ENCODE measurements around the gene SPOP.
"Not testable (repeated sequence)": the region's sequence is repeated elsewhere in the genome, so short reads cannot be mapped to it uniquely, and the experiment has no call there.

Gene SPOP

DNA sequence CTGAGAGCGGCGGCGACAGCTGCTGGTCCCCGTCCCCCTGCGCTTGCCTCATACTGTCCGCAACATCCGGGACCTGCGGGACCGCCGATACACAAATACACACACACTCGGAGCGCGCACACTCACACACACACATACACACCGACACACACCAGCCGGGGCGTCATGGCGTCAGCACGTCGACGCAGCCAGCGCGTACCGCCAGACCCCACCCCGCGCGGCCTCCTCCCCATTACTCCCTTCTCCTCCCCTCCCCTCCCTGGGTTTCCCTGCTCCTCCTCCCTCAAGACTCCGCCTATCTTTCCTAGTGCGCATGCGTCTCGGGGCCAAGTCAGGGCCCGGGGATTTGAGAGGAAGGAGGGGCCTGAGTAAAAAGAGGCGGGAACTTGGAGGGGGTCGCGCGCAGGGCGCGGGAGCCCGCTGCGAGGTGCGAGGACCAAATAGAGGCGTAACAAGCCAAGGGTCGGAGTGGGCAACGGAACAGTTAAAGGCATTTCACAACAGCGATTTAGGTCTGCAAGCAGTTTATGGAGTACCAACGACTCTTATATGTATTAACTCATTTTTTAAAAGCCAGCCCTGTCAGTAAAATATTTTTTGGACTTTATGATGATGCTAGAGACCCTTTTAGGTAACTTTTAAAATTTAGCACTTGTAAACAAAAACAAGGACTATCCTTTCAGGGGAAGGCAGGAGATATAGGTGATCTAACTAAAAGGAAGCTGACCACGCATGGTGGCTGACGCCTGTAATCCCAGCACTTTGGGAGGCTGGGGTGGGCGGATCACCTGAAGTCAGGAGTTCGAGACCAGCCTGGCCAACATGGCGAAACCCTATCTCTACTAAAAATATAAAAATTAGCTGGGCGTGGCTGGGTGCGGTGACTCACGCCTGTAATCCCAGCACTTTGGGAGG is at the start of gene SPOP:
Gene SPOP, minus strand, starts transcription at position 165 of the 915 bp plus-strand sequence. CDS start 55,287 bp downstream, outside the sequence.
- TF ChIP-seq, protein P1, sequence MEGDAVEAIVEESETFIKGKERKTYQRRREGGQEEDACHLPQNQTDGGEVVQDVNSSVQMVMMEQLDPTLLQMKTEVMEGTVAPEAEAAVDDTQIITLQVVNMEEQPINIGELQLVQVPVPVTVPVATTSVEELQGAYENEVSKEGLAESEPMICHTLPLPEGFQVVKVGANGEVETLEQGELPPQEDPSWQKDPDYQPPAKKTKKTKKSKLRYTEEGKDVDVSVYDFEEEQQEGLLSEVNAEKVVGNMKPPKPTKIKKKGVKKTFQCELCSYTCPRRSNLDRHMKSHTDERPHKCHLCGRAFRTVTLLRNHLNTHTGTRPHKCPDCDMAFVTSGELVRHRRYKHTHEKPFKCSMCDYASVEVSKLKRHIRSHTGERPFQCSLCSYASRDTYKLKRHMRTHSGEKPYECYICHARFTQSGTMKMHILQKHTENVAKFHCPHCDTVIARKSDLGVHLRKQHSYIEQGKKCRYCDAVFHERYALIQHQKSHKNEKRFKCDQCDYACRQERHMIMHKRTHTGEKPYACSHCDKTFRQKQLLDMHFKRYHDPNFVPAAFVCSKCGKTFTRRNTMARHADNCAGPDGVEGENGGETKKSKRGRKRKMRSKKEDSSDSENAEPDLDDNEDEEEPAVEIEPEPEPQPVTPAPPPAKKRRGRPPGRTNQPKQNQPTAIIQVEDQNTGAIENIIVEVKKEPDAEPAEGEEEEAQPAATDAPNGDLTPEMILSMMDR (conservative IDR thresholded peaks at IDR 0.05) = no peak
- TF ChIP-seq ZFX (IDR thresholded peaks at IDR 0.05) = no peak

DNA sequence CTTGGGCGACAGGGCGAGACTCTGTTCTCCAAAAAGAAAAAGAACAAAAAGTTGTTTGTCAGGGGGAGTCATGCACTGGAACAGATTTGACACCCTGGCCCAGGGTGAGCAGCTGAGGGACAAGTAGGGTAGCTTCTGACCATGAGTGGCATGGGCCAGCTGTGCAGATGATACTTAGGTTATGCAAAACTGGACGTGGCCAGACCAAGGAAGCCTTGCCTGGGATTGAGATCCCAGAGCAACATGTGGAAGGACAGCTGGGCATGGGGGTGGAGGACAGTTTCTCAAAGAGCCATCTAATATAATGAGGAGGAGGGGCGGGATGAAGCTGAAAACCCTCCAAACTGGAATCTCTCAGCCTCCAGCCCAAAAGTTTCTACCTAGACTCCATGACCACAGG is 49.5 kb upstream of the SPOP start:
- TF ChIP-seq, protein P1 (conservative IDR thresholded peaks at IDR 0.05) = no peak
- no peak for TF ChIP-seq ZFX (IDR thresholded peaks at IDR 0.05)
- no peak overlapping the region for H3K27ac ChIP-seq

More for the DNA sequence above, at the start of gene SPOP:
- H3K27ac ChIP-seq = peak within 1 kb of the TSS; percentile 93

DNA sequence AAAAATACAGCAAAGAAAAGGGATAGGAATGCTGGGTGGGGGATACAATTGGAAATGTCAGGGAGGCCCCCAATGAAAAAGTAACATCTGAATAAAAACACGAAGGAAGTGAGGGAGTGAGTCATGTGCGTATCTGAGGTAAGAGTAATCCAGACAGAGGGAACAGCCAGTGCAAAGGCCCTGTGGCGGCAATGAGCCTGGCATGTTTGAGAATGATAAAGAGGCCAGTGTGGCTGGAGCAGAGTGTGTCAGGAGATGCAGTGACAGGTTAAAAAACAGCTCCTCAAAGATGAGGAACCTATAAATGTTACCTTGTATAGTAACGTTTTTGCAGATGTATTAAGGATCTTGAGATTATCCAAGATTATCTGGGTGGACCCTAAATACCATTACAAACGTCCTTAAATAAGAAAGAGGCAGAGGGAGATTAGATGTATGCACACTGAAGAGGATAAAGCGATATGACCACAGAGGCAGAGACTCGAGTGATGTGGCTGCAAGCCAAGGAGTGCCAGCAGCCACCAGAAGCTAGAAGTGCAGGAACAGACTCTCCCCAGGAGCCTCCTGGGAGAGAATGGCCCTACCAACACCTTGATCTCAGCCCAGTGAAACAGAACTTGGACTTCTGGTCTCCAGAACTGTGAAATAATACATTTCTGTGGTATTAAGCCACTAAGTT is 47.7 kb upstream of the SPOP start:
- TF ChIP-seq, protein P1 (conservative IDR thresholded peaks at IDR 0.05) = no peak
- no peak for TF ChIP-seq ZFX (IDR thresholded peaks at IDR 0.05)
- H3K27ac ChIP-seq = no peak overlapping the region

DNA sequence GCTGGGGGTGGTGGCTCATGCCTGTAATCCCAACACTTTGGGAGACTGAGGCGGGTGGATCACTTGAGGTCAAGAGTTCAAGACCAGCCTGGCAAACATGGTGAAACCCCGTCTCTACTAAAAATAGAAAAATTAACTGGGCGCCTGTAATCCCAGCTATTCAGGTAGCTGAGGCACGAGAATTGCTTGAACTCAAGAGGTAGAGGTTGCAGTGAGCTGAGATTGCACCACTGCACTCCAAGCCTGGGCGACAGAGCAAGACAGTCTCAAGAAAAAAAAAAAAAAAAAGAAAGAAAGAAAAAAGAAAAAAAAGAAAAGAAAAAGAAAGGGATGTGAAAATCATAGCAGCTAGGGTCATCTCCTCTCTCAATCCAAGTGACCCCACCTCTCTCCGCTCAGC is 46.7 kb upstream of the SPOP start:
- H3K27ac ChIP-seq = not testable (repeated sequence)

DNA sequence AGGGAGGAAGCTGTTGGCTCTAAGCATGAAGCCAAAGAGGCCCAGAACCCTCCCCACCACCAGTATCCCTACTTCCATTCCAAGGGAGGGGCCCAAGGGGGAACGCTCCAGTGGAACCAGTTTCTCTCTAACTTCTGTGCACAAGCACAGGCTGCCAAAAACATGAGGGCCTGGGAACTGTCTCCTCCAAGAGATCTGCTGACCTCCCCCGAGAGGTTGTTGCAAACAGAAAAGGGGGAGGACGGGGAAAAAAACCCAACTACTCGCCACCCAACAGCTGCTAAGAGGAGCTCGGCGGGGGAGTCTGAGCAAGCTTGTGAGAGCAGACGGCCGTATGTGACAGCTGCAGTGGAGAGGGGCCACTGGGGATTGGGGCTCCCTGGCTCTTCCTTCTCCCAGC is 45.5 kb upstream of the SPOP start:
- H3K27ac ChIP-seq = no peak overlapping the region; the same call in 1 of the 2 replicates
- TF ChIP-seq ZFX (IDR thresholded peaks at IDR 0.05) = no peak
- TF ChIP-seq, protein P1 (conservative IDR thresholded peaks at IDR 0.05) = no peak

DNA sequence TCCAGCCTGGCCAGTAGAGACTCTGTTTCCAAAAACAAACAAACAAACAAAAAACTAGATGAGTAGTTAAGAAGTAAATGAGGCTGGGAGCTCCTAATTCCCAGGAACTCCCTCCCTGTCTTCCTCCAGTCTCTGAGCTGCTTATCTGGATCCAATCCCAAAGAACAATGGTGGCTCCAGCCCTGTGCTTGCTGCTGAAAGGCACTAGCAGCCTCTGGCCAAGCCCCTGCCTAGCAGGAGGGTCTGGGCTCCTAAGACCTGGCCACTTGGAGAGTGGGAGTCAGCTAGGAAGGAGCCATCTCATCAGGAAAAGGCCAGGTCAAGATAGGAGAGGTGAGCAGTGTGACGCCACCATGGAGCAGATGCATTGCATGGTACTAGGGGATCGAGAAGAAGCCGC is 44.2 kb upstream of the SPOP start:
- no peak overlapping the region for H3K27ac ChIP-seq
- TF ChIP-seq, protein P1 (conservative IDR thresholded peaks at IDR 0.05) = no peak
- no peak for TF ChIP-seq ZFX (IDR thresholded peaks at IDR 0.05)

DNA sequence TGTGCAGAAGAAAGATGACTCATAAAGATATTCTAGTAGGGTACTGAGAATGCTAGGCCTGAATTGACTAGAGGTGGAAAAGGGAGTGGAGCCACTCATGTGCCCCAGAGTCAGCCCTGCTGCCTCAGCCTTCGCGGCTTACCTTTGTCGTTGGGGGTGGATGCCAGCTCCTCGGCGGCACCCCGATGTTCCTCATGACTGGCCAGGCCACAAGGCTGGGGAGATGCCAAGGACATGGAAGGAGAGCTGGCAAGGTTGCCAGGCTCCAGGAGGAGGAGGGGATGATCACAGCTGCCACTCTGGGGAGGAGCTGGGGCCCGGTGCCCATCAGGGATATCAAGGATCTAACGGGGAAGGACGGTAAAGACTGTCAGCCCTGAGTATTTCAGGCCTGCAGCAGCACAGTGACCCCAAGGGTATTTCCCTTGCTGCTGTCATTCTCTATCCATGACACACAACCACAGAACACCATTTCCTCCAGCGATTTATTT is 39.5 kb upstream of the SPOP start:
- no peak for TF ChIP-seq ZFX (IDR thresholded peaks at IDR 0.05)
- TF ChIP-seq, protein P1 (conservative IDR thresholded peaks at IDR 0.05) = no peak
- H3K27ac ChIP-seq = no peak overlapping the region

All from C4-2B (cell line).